Cardiac muscle cell (in vitro differentiated cells and primary cell): ENCODE measurements around the gene CYP4F22. TPM values are rescaled to one million over a fixed set of nuclear protein-coding genes. Genes with fewer than 3 reads are reported as not detected.

Experiments
- DNase-seq, 2 donors: peaks; one replicate each; pipeline versions ENCODE4 v3.0.0 to v3.0.0-alpha.2; 2010 to 2017; ENCODE audit warnings: low read depth in 1 of 2, low spot score in 1 of 2
- H3K27ac ChIP-seq: fragments of 200-600 bp; sonication (generic); 2 replicates; pipeline ENCODE4 v1.5.1; 2016
- H3K27me3 ChIP-seq: fragments of 200-600 bp; sonication (generic); 2 replicates; pipeline ENCODE4 v1.6.0; 2016; ENCODE audit warnings: control low read depth
- H3K36me3 ChIP-seq: fragments of 200-600 bp; sonication (generic); 2 replicates; pipeline ENCODE4 v1.5.1; 2016; ENCODE audit warnings: control low read depth
- H3K4me1 ChIP-seq: fragments of 200-600 bp; sonication (generic); 2 replicates; pipeline ENCODE4 v1.8.1; 2017; ENCODE audit warnings: low read depth, mild to moderate bottlenecking, mixed run types
- H3K4me3 ChIP-seq: fragments of 200-600 bp; sonication (generic); 2 replicates; pipeline ENCODE4 v1.5.1; 2016; ENCODE audit warnings: mild to moderate bottlenecking
- H3K9me3 ChIP-seq: fragments of 200-600 bp; sonication (generic); 2 replicates; pipeline ENCODE4 v1.5.1; 2017; ENCODE audit warnings: low read depth, mild to moderate bottlenecking, control low read depth
- polyA plus RNA-seq: library from polyadenylated mRNA; unstranded; fragments of >200 nt; fragmentation: Nextera tagmentation; extraction: Ambion mirVana; gene quantifications from 2 replicates; pipeline ENCODE4 v1.2.1, GENCODE V29; 2016
- total RNA-seq: library from RNA; depleted of rRNA; stranded (reverse); fragments of >200 nt; gene quantifications from 2 replicates; pipeline ENCODE4 v1.2.3, GENCODE V29; 2016
- TF ChIP-seq, protein P1 (sequence below): IDR thresholded peaks from 2 replicates; pipeline ENCODE4 v1.5.1; 2012; ENCODE audit warnings: low read depth, mild to moderate bottlenecking, low read length

Gene CYP4F22
- total and polyA plus RNA-seq, 2 experiments from 2014 or later = not detected

DNA sequence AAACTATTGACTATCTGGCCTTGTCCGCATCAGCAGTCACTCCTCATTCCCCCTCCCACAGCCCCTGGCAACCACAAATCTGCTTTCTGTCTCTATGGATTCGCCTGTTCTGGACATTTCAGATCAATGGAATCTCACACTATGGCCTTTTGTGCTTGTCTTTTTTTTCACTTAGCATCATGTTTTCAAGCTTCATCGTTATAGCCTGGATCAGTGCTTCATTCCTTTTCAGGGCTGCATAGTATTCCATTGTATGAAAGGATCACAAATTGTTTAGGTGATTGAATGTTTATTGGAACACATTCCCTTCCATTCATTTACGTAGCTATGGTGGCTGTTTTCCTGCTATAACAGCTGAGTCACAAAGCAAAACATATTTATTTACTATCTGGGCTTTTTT lies 21.3 kb upstream of the CYP4F22 start:
- H3K4me3 ChIP-seq = no peak overlapping the region
- H3K9me3 ChIP-seq = no peaks in the 10 kb centered on the region
- H3K36me3 ChIP-seq = no peaks in the 10 kb centered on the region
- TF ChIP-seq, protein P1, sequence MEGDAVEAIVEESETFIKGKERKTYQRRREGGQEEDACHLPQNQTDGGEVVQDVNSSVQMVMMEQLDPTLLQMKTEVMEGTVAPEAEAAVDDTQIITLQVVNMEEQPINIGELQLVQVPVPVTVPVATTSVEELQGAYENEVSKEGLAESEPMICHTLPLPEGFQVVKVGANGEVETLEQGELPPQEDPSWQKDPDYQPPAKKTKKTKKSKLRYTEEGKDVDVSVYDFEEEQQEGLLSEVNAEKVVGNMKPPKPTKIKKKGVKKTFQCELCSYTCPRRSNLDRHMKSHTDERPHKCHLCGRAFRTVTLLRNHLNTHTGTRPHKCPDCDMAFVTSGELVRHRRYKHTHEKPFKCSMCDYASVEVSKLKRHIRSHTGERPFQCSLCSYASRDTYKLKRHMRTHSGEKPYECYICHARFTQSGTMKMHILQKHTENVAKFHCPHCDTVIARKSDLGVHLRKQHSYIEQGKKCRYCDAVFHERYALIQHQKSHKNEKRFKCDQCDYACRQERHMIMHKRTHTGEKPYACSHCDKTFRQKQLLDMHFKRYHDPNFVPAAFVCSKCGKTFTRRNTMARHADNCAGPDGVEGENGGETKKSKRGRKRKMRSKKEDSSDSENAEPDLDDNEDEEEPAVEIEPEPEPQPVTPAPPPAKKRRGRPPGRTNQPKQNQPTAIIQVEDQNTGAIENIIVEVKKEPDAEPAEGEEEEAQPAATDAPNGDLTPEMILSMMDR = no peak
- H3K27ac ChIP-seq = no peak overlapping the region
- no peak for DNase-seq
- no peaks in the 10 kb centered on the region for H3K27me3 ChIP-seq
- no peaks in the 10 kb centered on the region for H3K4me1 ChIP-seq

DNA sequence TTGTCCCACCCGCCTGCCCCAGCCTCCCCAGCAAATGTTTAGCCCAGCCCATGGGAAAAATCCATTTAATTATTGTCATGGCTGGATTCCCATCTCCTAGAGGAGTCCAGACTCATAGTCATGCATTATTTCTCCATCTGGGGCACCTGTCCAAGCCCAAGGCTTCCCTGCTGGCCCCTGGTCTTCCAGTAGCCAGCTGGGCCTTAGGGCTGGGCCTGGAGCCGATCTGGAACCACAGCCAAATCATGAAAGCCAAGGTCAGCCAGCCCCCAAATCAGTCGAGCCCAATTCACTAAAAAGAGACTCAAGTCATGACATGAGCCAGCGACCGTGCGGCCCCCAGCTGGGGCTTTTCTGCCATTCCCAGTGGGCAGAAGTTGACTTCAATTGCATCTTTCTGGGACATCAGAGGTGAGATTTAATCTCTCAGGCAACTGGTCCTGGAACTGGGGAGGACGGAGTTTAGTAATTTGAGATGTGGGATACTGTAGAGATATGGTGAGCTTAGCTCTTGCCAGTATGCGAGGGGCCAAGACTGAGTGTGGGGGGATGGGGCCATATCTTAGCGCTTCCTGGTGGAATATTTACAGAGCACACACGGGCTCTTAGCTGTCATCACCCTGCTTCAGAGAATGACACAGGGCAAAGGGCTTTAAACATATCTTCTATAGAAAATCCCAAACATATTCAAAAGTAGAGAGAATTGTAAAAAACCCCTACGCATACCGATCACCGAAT lies 19.7 kb upstream of the CYP4F22 start:
- peak in 1 of 2 donors; percentile 54 for DNase-seq
- no peaks in the 10 kb centered on the region for H3K27me3 ChIP-seq
- H3K4me1 ChIP-seq = no peaks in the 10 kb centered on the region
- H3K9me3 ChIP-seq = no peaks in the 10 kb centered on the region
- H3K36me3 ChIP-seq = no peaks in the 10 kb centered on the region
- TF ChIP-seq, protein P1 = no peak
- no peak overlapping the region for H3K4me3 ChIP-seq
- no peak overlapping the region for H3K27ac ChIP-seq

DNA sequence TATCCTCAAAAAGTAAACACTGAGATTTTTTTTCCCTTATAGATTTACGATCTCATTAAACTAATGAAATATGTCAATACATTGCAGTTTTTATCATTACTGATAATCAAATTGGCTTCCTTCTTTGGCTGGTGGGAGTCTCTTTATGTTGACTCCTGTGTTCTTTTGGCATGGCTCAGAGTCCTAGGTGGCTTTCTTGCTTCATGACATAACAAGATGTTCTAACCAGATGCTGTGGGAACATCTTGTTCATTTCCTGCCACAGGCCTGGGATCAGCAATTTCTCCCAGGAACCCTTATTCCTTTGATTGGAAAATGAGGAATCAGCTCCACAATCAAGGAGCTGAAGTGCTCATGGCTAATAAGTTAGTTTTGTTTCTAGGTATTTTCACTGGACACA lies 13.2 kb upstream of the CYP4F22 start:
- no peaks in the 10 kb centered on the region for H3K27me3 ChIP-seq
- no peak for DNase-seq
- H3K27ac ChIP-seq = no peak overlapping the region
- TF ChIP-seq, protein P1 = no peak
- H3K4me3 ChIP-seq = no peak overlapping the region
- no peaks in the 10 kb centered on the region for H3K9me3 ChIP-seq
- no peaks in the 10 kb centered on the region for H3K36me3 ChIP-seq
- H3K4me1 ChIP-seq = no peaks in the 10 kb centered on the region

DNA sequence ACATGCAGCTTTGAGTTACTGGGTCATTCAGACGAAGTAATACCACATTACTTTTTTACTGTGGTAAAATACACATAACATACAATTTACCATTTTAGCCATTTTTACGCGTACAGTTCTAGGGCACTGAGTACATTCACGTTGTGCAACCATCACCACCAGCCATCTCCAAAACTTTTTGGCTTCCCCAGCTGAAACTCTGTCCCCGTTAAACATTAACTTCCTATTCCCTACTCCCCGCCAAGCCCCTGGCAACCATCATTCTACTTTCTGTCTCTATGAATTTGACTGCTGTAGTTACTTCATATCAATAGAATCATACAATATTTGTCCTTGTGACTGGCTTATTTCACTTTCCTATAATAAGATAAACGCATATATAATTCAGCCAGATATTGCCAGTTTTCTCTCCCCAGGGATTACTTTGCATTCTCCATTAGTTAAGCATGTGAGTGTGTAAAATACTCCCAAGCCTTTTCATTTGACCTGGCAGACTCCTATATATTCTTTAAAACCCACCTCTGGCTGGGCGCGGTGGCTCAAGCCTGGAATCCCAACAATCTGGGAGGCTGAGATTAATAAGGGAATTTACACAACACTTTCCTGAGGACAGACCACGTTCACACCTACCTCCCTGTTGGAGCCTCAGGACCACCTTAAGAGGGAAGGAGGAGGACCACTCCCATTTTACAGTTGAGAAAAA lies 10.0 kb upstream of the CYP4F22 start:
- Histone ChIP-seq H3K4me3 (no peak overlapping the region), H3K27ac (no peak overlapping the region), H3K4me1 (no peaks in the 10 kb centered on the region), H3K9me3 (no peaks in the 10 kb centered on the region), H3K27me3 (no peaks in the 10 kb centered on the region), H3K36me3 (no peaks in the 10 kb centered on the region)
- TF ChIP-seq, protein P1 = no peak
- no peak for DNase-seq

DNA sequence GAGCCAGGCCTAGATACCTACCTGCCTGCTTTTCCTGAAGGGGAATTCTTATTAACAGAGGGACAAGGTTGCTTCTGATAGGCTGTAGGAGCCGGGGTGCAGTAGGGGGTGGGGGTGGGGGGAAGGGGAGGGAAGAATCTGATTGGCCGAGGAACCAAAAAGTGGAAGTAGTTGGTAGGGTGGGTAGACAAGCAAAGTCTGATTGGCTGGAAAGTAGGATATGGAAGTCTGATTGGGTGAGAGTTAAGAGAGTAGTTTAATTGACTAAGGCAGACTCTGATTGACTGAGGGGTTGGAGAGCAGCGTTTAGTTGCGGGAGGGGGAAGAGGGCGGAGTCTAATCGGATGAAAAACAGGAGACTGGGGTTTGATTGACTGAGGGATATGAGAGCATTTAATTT lies 9.4 kb upstream of the CYP4F22 start:
- no peak for DNase-seq
- Histone ChIP-seq H3K27ac (no peak overlapping the region), H3K4me3 (no peak overlapping the region), H3K27me3 (no peaks in the 10 kb centered on the region), H3K36me3 (no peaks in the 10 kb centered on the region), H3K4me1 (no peaks in the 10 kb centered on the region), H3K9me3 (no peaks in the 10 kb centered on the region)
- TF ChIP-seq, protein P1 = no peak
